Trophoblast cell (in vitro differentiated cells and primary cell): ENCODE measurements around the gene ZSWIM1.

ENCODE experiments used
- DNase-seq, 2 donors: peaks; one replicate each; pipeline ENCODE4 v3.0.0-alpha.2; 2016
- H2AFZ ChIP-seq: 2 replicates; pipeline ENCODE4 v1.6.1; 2013; ENCODE audit warnings: low read length, moderate library complexity, mild to moderate bottlenecking; ENCODE audit not compliant: insufficient read depth, poor library complexity
- H2AK5ac ChIP-seq: 2 replicates; pipeline ENCODE4 v1.6.1; 2013; ENCODE audit warnings: mild to moderate bottlenecking, low read length
- H2BK120ac ChIP-seq: 2 replicates; pipeline ENCODE4 v1.6.1; 2013; ENCODE audit warnings: low read length, mild to moderate bottlenecking, moderate library complexity; ENCODE audit not compliant: insufficient read depth, poor library complexity
- H2BK12ac ChIP-seq: 2 replicates; pipeline ENCODE4 v1.6.1; 2013; ENCODE audit warnings: mild to moderate bottlenecking, low read length, moderate library complexity
- H2BK5ac ChIP-seq: 2 replicates; pipeline ENCODE4 v1.6.1; 2013; ENCODE audit warnings: low read length, low read depth, moderate library complexity, mild to moderate bottlenecking; ENCODE audit not compliant: poor library complexity
- H3K14ac ChIP-seq: 2 replicates; pipeline ENCODE4 v1.6.1; 2013; ENCODE audit warnings: mild to moderate bottlenecking, low read length
- H3K18ac ChIP-seq: 2 replicates; pipeline ENCODE4 v1.6.1; 2013; ENCODE audit warnings: mild to moderate bottlenecking, low read length
- H3K23ac ChIP-seq: 2 replicates; pipeline ENCODE4 v1.6.1; 2013; ENCODE audit warnings: low read length
- H3K27ac ChIP-seq: 2 replicates; pipeline ENCODE4 v1.5.1; 2013; ENCODE audit warnings: low read depth, mild to moderate bottlenecking, inconsistent platforms, low read length, moderate library complexity
- H3K27me3 ChIP-seq: 2 replicates; pipeline ENCODE4 v1.6.1; 2013; ENCODE audit warnings: inconsistent platforms, mild to moderate bottlenecking, low read length, moderate library complexity; ENCODE audit not compliant: insufficient read depth
- H3K36me3 ChIP-seq, 2 experiments: 1 replicate in 1 of 2; 2 replicates in 1 of 2; pipeline ENCODE4 v1.6.1; 2013; ENCODE audit warnings: low read length in 2 of 2, mild to moderate bottlenecking in 2 of 2, moderate library complexity in 1 of 2; ENCODE audit not compliant: insufficient read depth in 2 of 2, control insufficient read depth in 1 of 2
- H3K4ac ChIP-seq: 2 replicates; pipeline ENCODE4 v1.6.1; 2013; ENCODE audit warnings: low read depth, mild to moderate bottlenecking, low read length, moderate library complexity
- H3K4me1 ChIP-seq, 2 experiments: 1 replicate in 1 of 2; 2 replicates in 1 of 2; pipeline ENCODE4 v1.6.1; 2013; ENCODE audit warnings: low read length in 2 of 2, mild to moderate bottlenecking in 2 of 2, moderate library complexity in 1 of 2; ENCODE audit not compliant: insufficient read depth in 2 of 2, control insufficient read depth in 1 of 2
- H3K4me2 ChIP-seq: 2 replicates; pipeline ENCODE4 v1.6.1; 2013; ENCODE audit warnings: inconsistent platforms, mild to moderate bottlenecking, low read length, moderate library complexity
- H3K4me3 ChIP-seq: 2 replicates; pipeline ENCODE4 v1.5.1; 2013; ENCODE audit warnings: mild to moderate bottlenecking, low read depth, low read length, inconsistent platforms
- H3K79me1 ChIP-seq: one replicate; pipeline ENCODE4 v1.6.1; 2013; ENCODE audit warnings: low read length
- H3K79me2 ChIP-seq: 2 replicates; pipeline ENCODE4 v1.6.1; 2013; ENCODE audit warnings: low read length, mild to moderate bottlenecking; ENCODE audit not compliant: control insufficient read depth, insufficient read depth, poor library complexity
- H3K9ac ChIP-seq: 2 replicates; pipeline ENCODE4 v1.6.1; 2013; ENCODE audit warnings: mild to moderate bottlenecking, low read length
- H3K9me3 ChIP-seq: 2 replicates; pipeline ENCODE4 v1.6.1; 2013; ENCODE audit warnings: low read depth, mild to moderate bottlenecking, control low read depth, inconsistent platforms, low read length; ENCODE audit not compliant: insufficient read depth
- H4K12ac ChIP-seq: 2 replicates; pipeline ENCODE4 v1.6.1; 2013; ENCODE audit warnings: low read depth, mild to moderate bottlenecking, low read length, moderate library complexity
- H4K8ac ChIP-seq: 2 replicates; pipeline ENCODE4 v1.6.1; 2013; ENCODE audit warnings: low read depth, mild to moderate bottlenecking, low read length, moderate library complexity
- H4K91ac ChIP-seq: one replicate; pipeline ENCODE4 v1.6.1; 2013; ENCODE audit warnings: low read depth, mild to moderate bottlenecking, low read length, moderate library complexity
- WGBS: extraction: QIAGEN DNeasy Blood & Tissue Kit; methylation state at CpG from one replicate; pipeline ENCODE4 v1.1.7; 2013; ENCODE audit warnings: missing lambda C conversion rate; ENCODE audit not compliant: insufficient read length, insufficient coverage; ENCODE audit errors: extremely low coverage; 5-methylcytosine and 5-hydroxymethylcytosine counted together

The ZSWIM1 gene

GRCh38 chr20:45934046-45934585 lies 53.1 kb downstream of the ZSWIM1 start:
- H3K9ac ChIP-seq, result peak overlapping the region; percentile 94
- H3K79me2 ChIP-seq, result peaks cover 10% of the 10 kb centered on the region
- peak overlapping the region; percentile 93 for H4K8ac ChIP-seq
- H3K4me3 ChIP-seq, result peak overlapping the region; percentile 89
- H2AK5ac ChIP-seq, result peak overlapping the region; percentile 55
- no CpG with 5 or more reads among the region's 34 CpGs for WGBS
- peak overlapping the region; percentile 71 for H2BK120ac ChIP-seq
- peak overlapping the region; percentile 99 for H3K14ac ChIP-seq
- peaks cover 17 to 20% of the 10 kb centered on the region in 2 experiments for H3K36me3 ChIP-seq
- H4K12ac ChIP-seq, result peak overlapping the region; percentile 96
- H3K4ac ChIP-seq, result peak overlapping the region; percentile 90
- peaks cover 12% of the 10 kb centered on the region for H3K79me1 ChIP-seq
- H3K23ac ChIP-seq, result no peak overlapping the region
- peak in 1 of 2 donors; percentile 47 for DNase-seq
- no peak overlapping the region for H2BK12ac ChIP-seq
- H3K4me2 ChIP-seq, result peak overlapping the region; percentile 94
- peak overlapping the region; percentile 74 for H2AFZ ChIP-seq
- peak overlapping the region; percentile 97 for H4K91ac ChIP-seq
- H2BK5ac ChIP-seq, result peak overlapping the region; percentile 91
- peak overlapping the region; percentile 100 for H3K27ac ChIP-seq
- peak overlapping the region; percentile 93 for H3K18ac ChIP-seq
- peaks cover 2 to 4% of the 10 kb centered on the region in 2 experiments for H3K4me1 ChIP-seq
- no peaks in the 10 kb centered on the region for H3K27me3 ChIP-seq
- peaks cover under 1% of the 10 kb centered on the region for H3K9me3 ChIP-seq
